Naive thymus-derived CD8-positive, alpha-beta T cell (primary cell): ENCODE results near the gene TUBGCP6. TPM values are rescaled to one million over a fixed set of nuclear protein-coding genes. Genes with fewer than 3 reads are reported as not detected.

Experiments used
- ATAC-seq, 2 donors: fragments of 150-1000 bp; cut with Tn5 transposase in 1 of 2; sonication (Bioruptor Pico), chemical (Tn5 transposase) in 1 of 2; 1 replicate in 1 of 2; 2 replicates in 1 of 2; pipeline ENCODE4 v1.10.0; 2021; ENCODE audit warnings: mild to moderate bottlenecking in 2 of 2, moderate library complexity in 2 of 2
- POLR2A ChIA-PET: fragments of 350-600 bp; sonication (Branson Sonifier 250); formaldehyde crosslinking; loops from one replicate; lab custom pipeline; 2021; ENCODE audit warnings: antibody characterized with exemption; lab: Charles Lee
- DNase-seq, 10 donors: peaks; one replicate each; pipeline versions ENCODE4 v3.0.0 to v3.0.0-alpha.2; 2020 to 2022
- H3K27ac Mint-ChIP-seq, 10 donors: one replicate each; pipeline ENCODE4 v1.8.0; 2020 to 2022; ENCODE audit warnings: mild to moderate bottlenecking in 10 of 10, mixed read lengths in 10 of 10, moderate library complexity in 4 of 10, inconsistent platforms in 1 of 10
- H3K27me3 Mint-ChIP-seq, 5 donors: one replicate each; pipeline ENCODE4 v1.8.0; 2021 to 2022; ENCODE audit warnings: mixed read lengths in 5 of 5
- H3K36me3 Mint-ChIP-seq, 3 donors: one replicate each; pipeline ENCODE4 v1.8.0; 2020 to 2022; ENCODE audit warnings: mixed read lengths in 3 of 3, mild to moderate bottlenecking in 2 of 3, inconsistent platforms in 1 of 3
- H3K4me1 Mint-ChIP-seq, 4 donors: one replicate each; pipeline ENCODE4 v1.8.0; 2021 to 2022; ENCODE audit warnings: mixed read lengths in 4 of 4
- H3K4me3 Mint-ChIP-seq, 10 donors: one replicate each; pipeline ENCODE4 v1.8.0; 2020 to 2022; ENCODE audit warnings: mild to moderate bottlenecking in 10 of 10, mixed read lengths in 10 of 10, moderate library complexity in 6 of 10, inconsistent platforms in 1 of 10
- H3K9me3 Mint-ChIP-seq, 9 donors: one replicate each; pipeline ENCODE4 v1.8.0; 2020 to 2022; ENCODE audit warnings: mixed read lengths in 9 of 9, mild to moderate bottlenecking in 3 of 9, inconsistent platforms in 1 of 9, moderate library complexity in 1 of 9
- polyA plus RNA-seq, 3 donors: library from polyadenylated mRNA; unstranded; fragments of 300-500 nt; fragmentation: Illumina TruSeq; gene quantifications; one replicate each; pipeline ENCODE4 v1.2.3, GENCODE V29; 2021
- total RNA-seq, 8 experiments: library from RNA in 2 of 8; stranded (reverse) in 2 of 8; gene quantifications; one replicate each; pipeline ENCODE4 v1.2.3 and lab custom pipeline; 2021 to 2026

TUBGCP6 gene
- total and polyA plus RNA-seq, 5 experiments from 2014 or later = 9.3 to 156 (median 25.2) TPM

GRCh38 chr22:50199251-50199721 is 45.5 kb downstream of the TUBGCP6 start:
- H3K4me1 Mint-ChIP-seq = peaks cover 3 to 34% (median 30%) of the 10 kb centered on the region in 4 donors
- no peaks in the 10 kb centered on the region for H3K9me3 Mint-ChIP-seq
- no peak for ATAC-seq
- peak overlapping the region in 9 of 10 donors; percentile 25 to 92 (median 78) for H3K27ac Mint-ChIP-seq
- peak overlapping the region; percentile 48 to 82 (median 66) for H3K4me3 Mint-ChIP-seq
- H3K27me3 Mint-ChIP-seq = no peaks in the 10 kb centered on the region
- no peak for DNase-seq
- POLR2A ChIA-PET = interaction anchor here (2.5 kb wide), 1 partner anchor 9 kb away, joined by 23 read pairs; no protein-coding TSS in a partner anchor
- peaks cover 0 to 24% (median 0%) of the 10 kb centered on the region in 3 donors for H3K36me3 Mint-ChIP-seq

- no peak for DNase-seq
- H3K9me3 Mint-ChIP-seq = no peaks in the 10 kb centered on the region
- H3K4me1 Mint-ChIP-seq = peaks cover 3 to 30% (median 25%) of the 10 kb centered on the region in 4 donors
- POLR2A ChIA-PET = interaction anchor here (2.5 kb wide), 1 partner anchor 8 kb away, joined by 23 read pairs; no protein-coding TSS in a partner anchor
- peaks cover 0 to 19% (median 0%) of the 10 kb centered on the region in 3 donors for H3K36me3 Mint-ChIP-seq
- H3K4me3 Mint-ChIP-seq = no peak overlapping the region
- peak overlapping the region in 2 of 10 donors; percentile 44 to 60 for H3K27ac Mint-ChIP-seq
- H3K27me3 Mint-ChIP-seq = no peaks in the 10 kb centered on the region
- no peak for ATAC-seq
These were observed 46.2 kb downstream of the TUBGCP6 start for GRCh38 chr22:50198624-50199017.

GRCh38 chr22:50197856-50198623 is 46.8 kb downstream of the TUBGCP6 start:
- Mint-ChIP-seq H3K4me3 (peak overlapping the region in 2 of 10 donors; percentile 22 to 36), H3K9me3 (no peaks in the 10 kb centered on the region), H3K36me3 (peaks cover 0 to 14% (median 0%) of the 10 kb centered on the region in 3 donors), H3K27me3 (no peaks in the 10 kb centered on the region), H3K27ac (peak overlapping the region in 1 of 10 donors; percentile 24), H3K4me1 (peaks cover 3 to 27% (median 21%) of the 10 kb centered on the region in 4 donors)
- POLR2A ChIA-PET = interaction anchor here (2.5 kb wide), 1 partner anchor 7 kb away, joined by 23 read pairs; no protein-coding TSS in a partner anchor
- DNase-seq (no peak), ATAC-seq (no peak)

- peaks cover 0 to 14% (median 0%) of the 10 kb centered on the region in 3 donors for H3K36me3 Mint-ChIP-seq
- peak overlapping the region in 3 of 10 donors; percentile 13 to 33 (median 20) for H3K27ac Mint-ChIP-seq
- POLR2A ChIA-PET = no interaction called here
- H3K9me3 Mint-ChIP-seq = no peaks in the 10 kb centered on the region
- no peak overlapping the region for H3K4me3 Mint-ChIP-seq
- ATAC-seq (no peak), DNase-seq (no peak)
- peaks cover 6 to 30% (median 25%) of the 10 kb centered on the region in 4 donors for H3K4me1 Mint-ChIP-seq
- H3K27me3 Mint-ChIP-seq = no peaks in the 10 kb centered on the region
These were observed 47.6 kb downstream of the TUBGCP6 start for GRCh38 chr22:50197000-50197800.

GRCh38 chr22:50196256-50196655 is 48.6 kb downstream of the TUBGCP6 start:
- no peak for DNase-seq
- H3K27ac Mint-ChIP-seq = peak overlapping the region in 3 of 10 donors; percentile 53 to 76 (median 65)
- POLR2A ChIA-PET = no interaction called here

GRCh38 chr22:50194037-50194805 is 50.6 kb downstream of the TUBGCP6 start:
- Mint-ChIP-seq H3K27ac (peak overlapping the region in 6 of 10 donors; percentile 5 to 77 (median 48)), H3K4me3 (peak overlapping the region in 2 of 10 donors; percentile 10 to 11), H3K9me3 (no peaks in the 10 kb centered on the region), H3K36me3 (peaks cover 0 to 14% (median 0%) of the 10 kb centered on the region in 3 donors), H3K4me1 (peaks cover 11 to 38% (median 33%) of the 10 kb centered on the region in 4 donors), H3K27me3 (no peaks in the 10 kb centered on the region)
- POLR2A ChIA-PET = interaction anchor here (0.6 to 1.1 kb wide), 5 partner anchors 8 to 274 kb away, joined by 3 to 4 read pairs (median 3); no protein-coding TSS in a partner anchor
- DNase-seq (no peak), ATAC-seq (no peak)

More at GRCh38 chr22:50196256-50196655, 48.6 kb downstream of the TUBGCP6 start:
- Mint-ChIP-seq H3K36me3 (peaks cover 0 to 14% (median 0%) of the 10 kb centered on the region in 3 donors), H3K4me1 (peaks cover 7 to 33% (median 29%) of the 10 kb centered on the region in 4 donors), H3K27me3 (no peaks in the 10 kb centered on the region), H3K4me3 (peak overlapping the region in 1 of 10 donors; percentile 3), H3K9me3 (no peaks in the 10 kb centered on the region)
- ATAC-seq = no peak

GRCh38 chr22:50193621-50194020 is 51.2 kb downstream of the TUBGCP6 start:
- no peak for ATAC-seq
- no peaks in the 10 kb centered on the region for H3K9me3 Mint-ChIP-seq
- H3K4me1 Mint-ChIP-seq = peaks cover 11 to 44% (median 37%) of the 10 kb centered on the region in 4 donors
- no peaks in the 10 kb centered on the region for H3K27me3 Mint-ChIP-seq
- H3K36me3 Mint-ChIP-seq = peaks cover 0 to 14% (median 0%) of the 10 kb centered on the region in 3 donors
- H3K4me3 Mint-ChIP-seq = peak overlapping the region in 2 of 10 donors; percentile 10 to 11
- POLR2A ChIA-PET = no interaction called here
- peak overlapping the region in 5 of 10 donors; percentile 34 to 100 (median 52) for H3K27ac Mint-ChIP-seq
- DNase-seq = no peak

GRCh38 chr22:50192436-50193204 is 52.2 kb downstream of the TUBGCP6 start:
- Mint-ChIP-seq H3K27ac (peak overlapping the region; percentile 94 to 100 (median 100)), H3K4me1 (peaks cover 11 to 54% (median 40%) of the 10 kb centered on the region in 4 donors), H3K36me3 (peaks cover 0 to 14% (median 0%) of the 10 kb centered on the region in 3 donors), H3K9me3 (no peaks in the 10 kb centered on the region), H3K4me3 (peak overlapping the region; percentile 85 to 95 (median 90)), H3K27me3 (no peaks in the 10 kb centered on the region)
- ATAC-seq = peak; percentile 38 to 45
- peak; percentile 55 to 88 (median 68) for DNase-seq
- POLR2A ChIA-PET = interaction anchor here (0.6 to 2.8 kb wide), 8 partner anchors 13 to 435 kb away, joined by 3 to 20 read pairs (median 4); partner anchors contain the start of genes ARSA, HDAC10, SCO2 and TUBGCP6

GRCh38 chr22:50190941-50191741 is 53.7 kb downstream of the TUBGCP6 start:
- Mint-ChIP-seq H3K4me1 (peaks cover 18 to 64% (median 51%) of the 10 kb centered on the region in 4 donors), H3K27me3 (no peaks in the 10 kb centered on the region), H3K4me3 (peak overlapping the region; percentile 85 to 95 (median 90)), H3K36me3 (peaks cover 0 to 12% (median 0%) of the 10 kb centered on the region in 3 donors), H3K9me3 (no peaks in the 10 kb centered on the region), H3K27ac (peak overlapping the region; percentile 94 to 100 (median 100))
- POLR2A ChIA-PET = interaction anchor here (0.6 to 2.8 kb wide), 17 partner anchors 8 to 436 kb away, joined by 3 to 23 read pairs (median 5); partner anchors contain the start of genes ARSA, HDAC10, PIM3 and SCO2
- ATAC-seq (peak; percentile 63 to 74), DNase-seq (peak; percentile 60 to 94 (median 86))
